ENCODE results near the gene MORC1. TPM values are rescaled to one million over a fixed set of nuclear protein-coding genes. Genes with fewer than 3 reads are reported as not detected.
A peak's percentile ranks its signal among the peaks of the same experiment; 100 is the strongest.

MORC1 gene
- total and polyA plus RNA-seq, 12 donors, result not detected

GRCh38 chr3:108953700-108954099 is 164.2 kb downstream of the MORC1 start, which contains the start of gene GUCA1C:
Gene GUCA1C, minus strand, starts transcription at chr3:108953879. Its CDS starts 117 bp downstream, at chr3:108953762.
- Histone ChIP-seq H3K4me1 (no peaks in the 10 kb centered on the region), H3K9me3 (no peaks in the 10 kb centered on the region), H3K27me3 (no peaks in the 10 kb centered on the region), H3K4me3 (no peak within 1 kb of the TSS), H3K27ac (no peak within 1 kb of the TSS), H3K36me3 (no peaks in the 10 kb centered on the region)
- intact Hi-C loops (cut with DNase I), result no loop called here
- ATAC-seq (peak in 2 of 8 donors; percentile 23 to 42), DNase-seq (no peak)
- TF ChIP-seq, protein P1, sequence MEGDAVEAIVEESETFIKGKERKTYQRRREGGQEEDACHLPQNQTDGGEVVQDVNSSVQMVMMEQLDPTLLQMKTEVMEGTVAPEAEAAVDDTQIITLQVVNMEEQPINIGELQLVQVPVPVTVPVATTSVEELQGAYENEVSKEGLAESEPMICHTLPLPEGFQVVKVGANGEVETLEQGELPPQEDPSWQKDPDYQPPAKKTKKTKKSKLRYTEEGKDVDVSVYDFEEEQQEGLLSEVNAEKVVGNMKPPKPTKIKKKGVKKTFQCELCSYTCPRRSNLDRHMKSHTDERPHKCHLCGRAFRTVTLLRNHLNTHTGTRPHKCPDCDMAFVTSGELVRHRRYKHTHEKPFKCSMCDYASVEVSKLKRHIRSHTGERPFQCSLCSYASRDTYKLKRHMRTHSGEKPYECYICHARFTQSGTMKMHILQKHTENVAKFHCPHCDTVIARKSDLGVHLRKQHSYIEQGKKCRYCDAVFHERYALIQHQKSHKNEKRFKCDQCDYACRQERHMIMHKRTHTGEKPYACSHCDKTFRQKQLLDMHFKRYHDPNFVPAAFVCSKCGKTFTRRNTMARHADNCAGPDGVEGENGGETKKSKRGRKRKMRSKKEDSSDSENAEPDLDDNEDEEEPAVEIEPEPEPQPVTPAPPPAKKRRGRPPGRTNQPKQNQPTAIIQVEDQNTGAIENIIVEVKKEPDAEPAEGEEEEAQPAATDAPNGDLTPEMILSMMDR (IDR thresholded peaks at IDR 0.05), result no peak
- 79 to 89% methylated on average over 1 of the region's 1 CpG for WGBS, 2 donors

DNA sequence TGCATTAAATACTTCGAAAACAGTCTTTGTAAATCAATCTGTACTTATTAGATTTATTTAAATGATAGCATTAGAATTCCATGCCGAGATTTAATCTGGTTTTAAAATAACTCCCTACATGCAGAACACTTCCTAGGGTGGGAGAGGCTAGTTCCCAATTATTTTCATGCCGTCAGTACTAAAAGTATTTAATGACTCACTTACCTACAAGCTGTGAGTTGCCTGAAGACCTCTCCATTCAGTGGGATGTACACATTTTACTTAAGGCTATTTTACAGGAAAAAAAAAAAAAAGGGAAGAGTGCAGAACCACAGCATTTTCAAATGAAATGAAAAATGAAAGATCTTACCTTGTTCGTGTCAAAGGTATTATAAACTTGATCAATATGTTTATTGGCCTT is 164.7 kb downstream of the MORC1 start:
- Histone ChIP-seq H3K36me3 (no peaks in the 10 kb centered on the region), H3K9me3 (no peaks in the 10 kb centered on the region), H3K4me3 (no peak overlapping the region), H3K4me1 (no peaks in the 10 kb centered on the region), H3K27me3 (no peaks in the 10 kb centered on the region), H3K27ac (no peak overlapping the region)
- 69 to 72% methylated on average over 4 of the region's 4 CpGs for WGBS, 2 donors
- ATAC-seq, result no peak
- intact Hi-C loops (cut with DNase I), result no loop called here
- no peak for DNase-seq
- TF ChIP-seq, protein P1 (IDR thresholded peaks at IDR 0.05), result no peak

DNA sequence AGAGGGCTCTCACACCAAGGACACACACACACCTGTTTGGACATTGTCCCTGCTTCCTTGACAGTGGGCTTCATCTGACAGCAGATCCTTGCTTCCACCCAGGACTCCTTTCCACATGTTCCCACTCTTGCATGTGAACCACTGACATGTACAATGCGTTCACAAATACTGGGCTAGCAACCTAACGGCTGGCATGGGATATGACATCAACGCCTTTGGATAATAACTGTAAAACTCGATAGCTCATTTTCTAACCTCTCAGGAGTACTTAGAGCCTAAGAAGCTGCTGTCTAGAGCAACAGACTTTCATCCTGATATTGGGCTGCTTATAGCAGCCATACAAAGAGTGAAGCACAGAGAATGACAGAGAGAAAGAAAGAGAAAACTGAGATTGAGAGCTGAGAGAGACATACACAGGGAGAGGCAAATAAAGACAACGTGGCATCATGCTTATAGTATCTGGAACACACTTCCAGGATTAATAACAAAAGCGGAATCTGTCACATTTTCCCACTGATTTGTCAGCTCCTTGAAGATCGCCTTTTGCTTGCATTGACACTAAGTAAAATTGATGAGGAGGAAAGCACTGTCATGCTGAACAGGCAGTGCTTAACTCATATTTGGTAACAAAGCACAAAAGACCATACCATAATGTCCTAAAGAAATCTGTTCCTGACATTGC is 166.0 kb downstream of the MORC1 start:
- no peak overlapping the region for H3K27ac ChIP-seq
- TF ChIP-seq, protein P1 (IDR thresholded peaks at IDR 0.05), result no peak
- ATAC-seq (no peak), DNase-seq (no peak)
- 71 to 74% methylated on average over 7 of the region's 7 CpGs for WGBS, 2 donors
- no peaks in the 10 kb centered on the region for H3K4me1 ChIP-seq
- H3K27me3 ChIP-seq, result no peaks in the 10 kb centered on the region
- H3K4me3 ChIP-seq, result no peak overlapping the region
- no peaks in the 10 kb centered on the region for H3K36me3 ChIP-seq
- intact Hi-C loops (cut with DNase I), result no loop called here
- H3K9me3 ChIP-seq, result no peaks in the 10 kb centered on the region

DNA sequence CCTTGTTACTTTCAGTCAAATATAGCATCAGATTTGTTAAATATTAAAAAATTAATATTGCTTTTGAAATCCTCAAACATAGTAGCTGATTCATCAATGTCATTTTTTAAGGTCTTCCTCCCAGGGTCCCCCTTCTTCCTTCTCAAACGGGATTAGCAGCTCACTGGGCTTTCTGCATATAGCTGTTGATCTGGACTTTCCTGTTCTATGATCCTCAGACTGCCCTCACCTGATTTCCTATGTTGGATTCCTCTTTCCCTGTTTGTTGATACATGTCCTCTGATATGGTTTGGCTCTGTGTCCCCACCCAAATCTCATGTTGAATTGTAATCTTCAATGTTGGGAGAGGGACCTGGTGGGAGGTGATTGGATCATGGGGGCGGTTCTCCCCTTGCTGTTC is 170.1 kb downstream of the MORC1 start:
- 74 to 76% methylated on average over 2 of the region's 2 CpGs for WGBS, 2 donors
- Histone ChIP-seq H3K36me3 (no peaks in the 10 kb centered on the region), H3K27ac (no peak overlapping the region), H3K9me3 (no peaks in the 10 kb centered on the region), H3K4me3 (no peak overlapping the region), H3K27me3 (no peaks in the 10 kb centered on the region), H3K4me1 (no peaks in the 10 kb centered on the region)
- TF ChIP-seq, protein P1 (IDR thresholded peaks at IDR 0.05), result no peak
- intact Hi-C loops (cut with DNase I), result no loop called here
- no peak for DNase-seq
- no peak for ATAC-seq
